Adrenal gland (tissue), 12 donors: ENCODE results near the gene FAF1. TPM values are rescaled to one million over a fixed set of nuclear protein-coding genes. Genes with fewer than 3 reads are reported as not detected.

Source experiments
- DNase-seq, 7 donors: peaks; one replicate each; pipeline ENCODE4 v3.0.0-alpha.2; 2019 to 2020
- H3K27ac ChIP-seq, 5 donors: fragments of 200-600 bp; sonication (generic) in 4 of 5; 1 replicate in 3 of 5; 2 replicates in 2 of 5; pipeline versions ENCODE4 v1.5.1 to v1.8.0; 2016 to 2020; ENCODE audit warnings: mild to moderate bottlenecking in 1 of 5
- H3K27me3 ChIP-seq: fragments of 200-600 bp; 2 replicates; pipeline ENCODE4 v1.8.0; 2021
- H3K36me3 ChIP-seq, 2 donors: fragments of 200-600 bp; replicated peaks in 1 of 2; 1 replicate in 1 of 2; 2 replicates in 1 of 2; pipeline versions ENCODE4 v1.5.1 to v1.8.0; 2018 to 2022
- H3K4me1 ChIP-seq, 2 donors: fragments of 200-600 bp; replicated peaks in 1 of 2; 1 replicate in 1 of 2; 2 replicates in 1 of 2; pipeline versions ENCODE4 v1.5.1 to v1.8.0; 2018 to 2021
- H3K4me3 ChIP-seq, 4 donors: fragments of 200-600 bp; sonication (generic) in 3 of 4; one replicate each; pipeline ENCODE4 v1.5.1; 2016 to 2018
- H3K9me3 ChIP-seq, 3 donors: fragments of 200-600 bp; sonication (generic) in 1 of 3; replicated peaks in 1 of 3; 1 replicate in 2 of 3; 2 replicates in 1 of 3; pipeline versions ENCODE4 v1.5.1 to v1.8.0; 2016 to 2021
- POLR2A ChIP-seq, 2 donors: fragments of 450-650 bp; IDR thresholded peaks; one replicate each; pipeline ENCODE4 v1.6.1; 2017; ENCODE audit warnings: antibody characterized with exemption in 2 of 2, mild to moderate bottlenecking in 2 of 2, moderate library complexity in 1 of 2
- WGBS, 4 donors: extraction: QIAGEN DNeasy Blood & Tissue Kit in 2 of 4; methylation state at CpG; one replicate each; pipeline versions ENCODE4 v1.1.5 to v1.1.7; 2013 to 2017; 5-methylcytosine and 5-hydroxymethylcytosine counted together
- intact Hi-C, 2 donors: fragments of 100-400 bp; cut with DNase I; formaldehyde crosslinking; loops; one replicate each; pipeline versions ENCODE4 v1.14.1 to v1.15.0; 2022 to 2023
- polyA plus RNA-seq, 3 donors: library from polyadenylated mRNA; stranded (reverse); fragments of 200-250 nt in 2 of 3; fragments of 350-450 nt in 1 of 3; fragmentation: Illumina TruSeq in 1 of 3; extraction: RNeasy Lipid Tissue Mini Kit (QIAGEN cat#74804) in 1 of 3; gene quantifications; one replicate each; pipeline ENCODE4 v1.2.3, GENCODE V29; 2013 to 2014
- total RNA-seq, 9 donors: library from RNA; depleted of rRNA in 4 of 9; stranded (reverse); fragments of >200 nt in 4 of 9; fragments of 120-200 nt in 1 of 9; fragmentation: NEBNext Ultra II Directional in 1 of 9; extraction: Animal tissue kit (Norgen Biotek cat#: 25700) in 1 of 9; gene quantifications; one replicate each; pipeline versions ENCODE4 v1.1.0 to v1.2.4, GENCODE V29; 2013 to 2023
- TF ChIP-seq, protein P1 (sequence below), 6 experiments: fragments of 450-650 bp in 4 of 6; fragments of 200-600 bp in 2 of 6; sonication (generic) in 1 of 6; IDR thresholded peaks; 1 replicate in 5 of 6; 2 replicates in 1 of 6; pipeline versions ENCODE4 v1.5.1 to v1.8.0; 2016 to 2021; ENCODE audit warnings: antibody characterized with exemption in 6 of 6, mild to moderate bottlenecking in 2 of 6, moderate library complexity in 1 of 6
- donor health status: healthy with polysubstance abuse.
- donor health status: Bipolar disorder and iron deficiency.
- donor health status: DM: yes; HTN: yes; CAD: no.
- donor health status: DM: no; HTN: no; CAD: no.
- donor health status: DM: no; HTN: no; CAD: no.
- donor health status: DM: yes; HTN: yes; CAD: no.

Gene FAF1
- total and polyA plus RNA-seq, 12 donors, result 23.4 to 88.4 (median 44.5) TPM

DNA sequence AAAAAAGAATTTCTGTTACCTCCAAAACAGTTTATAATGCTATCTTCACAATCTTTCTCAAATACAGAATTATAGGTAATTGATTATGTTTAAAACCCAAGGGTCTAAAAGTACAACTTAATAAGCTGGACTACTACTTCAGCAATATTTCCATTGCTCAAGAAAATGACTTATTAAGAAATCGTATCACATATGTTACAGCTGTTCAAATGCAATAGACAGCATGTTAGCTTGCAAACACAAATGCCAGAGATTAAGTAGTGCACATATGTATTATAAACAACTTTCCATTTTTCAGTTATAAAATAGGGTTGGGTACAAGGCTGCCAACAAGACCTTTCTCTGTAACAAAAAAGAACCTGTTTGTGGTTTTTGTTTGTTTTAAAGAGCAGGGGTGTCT is 325.8 kb downstream of the FAF1 start:
- H3K27ac ChIP-seq, result no peak overlapping the region
- H3K27me3 ChIP-seq, result no peaks in the 10 kb centered on the region
- H3K4me3 ChIP-seq, result no peak overlapping the region
- no peaks in the 10 kb centered on the region for H3K36me3 ChIP-seq
- no peak for DNase-seq
- H3K4me1 ChIP-seq, result no peaks in the 10 kb centered on the region
- 69 to 76% (median 73%) methylated on average over 1 of the region's 1 CpG for WGBS, 4 donors
- intact Hi-C loops, result no loop called here
- no peaks in the 10 kb centered on the region for H3K9me3 ChIP-seq
- TF ChIP-seq, protein P1, sequence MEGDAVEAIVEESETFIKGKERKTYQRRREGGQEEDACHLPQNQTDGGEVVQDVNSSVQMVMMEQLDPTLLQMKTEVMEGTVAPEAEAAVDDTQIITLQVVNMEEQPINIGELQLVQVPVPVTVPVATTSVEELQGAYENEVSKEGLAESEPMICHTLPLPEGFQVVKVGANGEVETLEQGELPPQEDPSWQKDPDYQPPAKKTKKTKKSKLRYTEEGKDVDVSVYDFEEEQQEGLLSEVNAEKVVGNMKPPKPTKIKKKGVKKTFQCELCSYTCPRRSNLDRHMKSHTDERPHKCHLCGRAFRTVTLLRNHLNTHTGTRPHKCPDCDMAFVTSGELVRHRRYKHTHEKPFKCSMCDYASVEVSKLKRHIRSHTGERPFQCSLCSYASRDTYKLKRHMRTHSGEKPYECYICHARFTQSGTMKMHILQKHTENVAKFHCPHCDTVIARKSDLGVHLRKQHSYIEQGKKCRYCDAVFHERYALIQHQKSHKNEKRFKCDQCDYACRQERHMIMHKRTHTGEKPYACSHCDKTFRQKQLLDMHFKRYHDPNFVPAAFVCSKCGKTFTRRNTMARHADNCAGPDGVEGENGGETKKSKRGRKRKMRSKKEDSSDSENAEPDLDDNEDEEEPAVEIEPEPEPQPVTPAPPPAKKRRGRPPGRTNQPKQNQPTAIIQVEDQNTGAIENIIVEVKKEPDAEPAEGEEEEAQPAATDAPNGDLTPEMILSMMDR (IDR thresholded peaks at IDR 0.05), result no peak
- no peak for TF ChIP-seq POLR2A (IDR thresholded peaks at IDR 0.05)

DNA sequence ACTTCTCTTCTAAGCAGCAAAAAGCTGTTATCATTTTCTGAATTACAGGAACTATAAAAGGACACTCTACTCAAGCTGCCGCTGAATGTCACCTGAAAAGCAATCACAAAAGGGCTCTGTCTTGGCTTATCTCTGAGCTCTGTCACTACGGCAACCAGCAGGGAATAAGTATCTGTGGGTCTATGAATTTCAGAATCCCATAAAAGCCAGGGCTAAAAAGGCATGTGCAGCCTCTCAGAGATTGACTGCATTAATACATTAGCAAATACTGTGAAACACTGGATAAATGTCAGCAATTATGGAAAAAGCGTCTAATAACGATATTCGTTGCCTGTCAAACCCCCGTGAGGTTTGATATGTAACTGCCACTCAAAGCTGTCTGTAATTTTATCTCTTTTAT is 326.6 kb downstream of the FAF1 start:
- H3K4me3 ChIP-seq, result no peak overlapping the region
- 88 to 96% (median 90%) methylated on average over 6 of the region's 6 CpGs for WGBS, 4 donors

DNA sequence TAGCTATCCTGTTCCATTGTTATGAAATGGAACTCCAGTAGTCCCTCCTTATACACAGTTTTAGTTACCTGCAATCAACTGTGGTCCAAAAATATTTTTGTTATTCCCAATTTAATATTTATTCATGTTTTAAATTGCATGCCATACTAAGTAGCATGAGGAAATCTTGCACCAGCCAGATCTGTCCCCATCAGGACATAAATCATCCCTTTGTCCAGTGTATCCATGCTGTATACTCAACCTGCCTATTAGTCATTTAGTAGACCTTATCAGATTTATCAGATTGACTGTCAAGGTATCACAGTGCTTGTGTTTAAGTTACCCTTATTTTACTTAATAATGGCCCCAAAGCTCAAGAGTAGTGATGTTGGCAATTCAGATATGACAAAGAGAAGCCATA is 328.9 kb downstream of the FAF1 start:
- H3K27me3 ChIP-seq, result no peaks in the 10 kb centered on the region
- intact Hi-C loops, result no loop called here
- no peak overlapping the region for H3K4me3 ChIP-seq
- DNase-seq, result no peak
- no peak for TF ChIP-seq POLR2A (IDR thresholded peaks at IDR 0.05)
- TF ChIP-seq, protein P1 (IDR thresholded peaks at IDR 0.05), result no peak
- no peaks in the 10 kb centered on the region for H3K9me3 ChIP-seq
- H3K36me3 ChIP-seq, result no peaks in the 10 kb centered on the region
- no peak overlapping the region for H3K27ac ChIP-seq
- no peaks in the 10 kb centered on the region for H3K4me1 ChIP-seq

More for the DNA sequence above, 326.6 kb downstream of the FAF1 start:
- Histone ChIP-seq H3K4me1 (no peaks in the 10 kb centered on the region), H3K36me3 (no peaks in the 10 kb centered on the region), H3K27me3 (no peaks in the 10 kb centered on the region), H3K9me3 (no peaks in the 10 kb centered on the region), H3K27ac (no peak overlapping the region)
- intact Hi-C loops, result no loop called here
- DNase-seq, result no peak
- TF ChIP-seq, protein P1 (IDR thresholded peaks at IDR 0.05), result no peak
- no peak for TF ChIP-seq POLR2A (IDR thresholded peaks at IDR 0.05)

DNA sequence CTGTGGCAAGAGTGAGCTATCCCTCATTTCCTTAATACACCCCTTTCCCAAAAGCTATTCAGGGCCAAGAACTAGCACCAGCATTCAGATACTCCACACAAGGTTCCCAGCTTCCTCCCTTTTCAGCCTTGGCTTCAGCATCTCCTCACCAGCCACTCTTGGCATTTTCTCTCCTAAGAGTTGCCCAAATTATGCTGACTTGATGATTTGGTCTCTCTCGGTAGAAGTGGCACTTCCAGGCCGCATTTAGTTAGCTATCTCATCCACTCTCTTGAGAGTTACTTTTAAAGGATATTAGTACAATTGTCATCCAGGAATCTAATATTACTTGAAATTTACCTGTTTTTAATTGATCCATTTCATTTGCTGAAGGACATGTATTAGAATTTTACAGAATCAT is 337.8 kb downstream of the FAF1 start:
- Histone ChIP-seq H3K4me3 (no peak overlapping the region), H3K27me3 (no peaks in the 10 kb centered on the region), H3K9me3 (no peaks in the 10 kb centered on the region), H3K27ac (no peak overlapping the region), H3K4me1 (no peaks in the 10 kb centered on the region), H3K36me3 (no peaks in the 10 kb centered on the region)
- TF ChIP-seq, protein P1 (IDR thresholded peaks at IDR 0.05), result no peak
- TF ChIP-seq POLR2A (IDR thresholded peaks at IDR 0.05), result no peak
- DNase-seq, result no peak
- intact Hi-C loops, result no loop called here
- whole genome bisulfite sequencing, 4 donors, result 96 to 100% (median 97%) methylated on average over 2 of the region's 2 CpGs
